Measurements from ENCODE around the gene STPG3. TPM values are rescaled to one million over a fixed set of nuclear protein-coding genes. Genes with fewer than 3 reads are reported as not detected.

Gene STPG3
- total and polyA plus RNA-seq, 9 of the 15 experiments (the other 6 are each of a cell fraction or from before 2014, with no cell fraction given), result not detected

- TF ChIP-seq ZNF592 (IDR thresholded peaks at IDR 0.05) (peak; percentile 85), POLR3A (IDR thresholded peaks at IDR 0.05; ENCODE audit: borderline replicate concordance, extremely low read depth, insufficient read depth, insufficient read length) (no peak), CBX1 (IDR thresholded peaks at IDR 0.05; ENCODE audit: low read depth) (0 out of 2 replicates have a peak, but pooled peaks have one; percentile 7), ETV5 (CRISPR knock-in tag; IDR thresholded peaks at IDR 0.05; ENCODE audit: low read depth) (no peak), PURB (CRISPR knock-in tag; IDR thresholded peaks at IDR 0.05; ENCODE audit: low read depth) (no peak), FOSL1 (tag; conservative IDR thresholded peaks at IDR 0.05) (no peak; the same call in 1 of the 2 replicates), KLF6 (CRISPR knock-in tag; IDR thresholded peaks at IDR 0.05; ENCODE audit: borderline replicate concordance) (no peak), ZNF217 (CRISPR knock-in tag; IDR thresholded peaks at IDR 0.05) (no peak), CGGBP1 (CRISPR knock-in tag; IDR thresholded peaks at IDR 0.05) (no peak), MEF2D (tag; conservative IDR thresholded peaks at IDR 0.05; ENCODE audit: low read depth) (no peak), POLR2AphosphoS2 (IDR thresholded peaks at IDR 0.05; ENCODE audit: low read length) (no peak), ZNF778 (CRISPR knock-in tag; IDR thresholded peaks at IDR 0.05) (no peak), TCF7L2 (IDR thresholded peaks at IDR 0.05; ENCODE audit: low read depth, low read length) (no peak), HEY1 (CRISPR knock-in tag; IDR thresholded peaks at IDR 0.05; ENCODE audit: borderline replicate concordance) (no peak), FOXP4 (CRISPR knock-in tag; IDR thresholded peaks at IDR 0.05; ENCODE audit: borderline replicate concordance) (peak; percentile 95), ESRRB (CRISPR knock-in tag; IDR thresholded peaks at IDR 0.05; ENCODE audit: borderline replicate concordance) (no peak), SIN3B (IDR thresholded peaks at IDR 0.05; ENCODE audit: low read depth) (no peak), XRCC3 (IDR thresholded peaks at IDR 0.05) (no peak), HOMEZ (CRISPR knock-in tag; IDR thresholded peaks at IDR 0.05) (no peak)
Measured at GRCh38 chr9:137302449-137303150, 51.5 kb downstream of the STPG3 start (continued).
